Hindlimb muscle (tissue), 1 donor: Measurements from ENCODE around the gene TTC33. TPM values are rescaled to one million over a fixed set of nuclear protein-coding genes. Genes with fewer than 3 reads are reported as not detected.
A peak's percentile ranks its signal among the peaks of the same experiment; 100 is the strongest.
"Not testable (repeated sequence)": the region's sequence is repeated elsewhere in the genome, so short reads cannot be mapped to it uniquely, and the experiment has no call there.

Experiments used
- DNase-seq: peaks from one replicate; pipeline ENCODE4 v3.0.0-alpha.2; 2013
- polyA plus RNA-seq: library from polyadenylated mRNA; unstranded; fragments of 120-200 nt; gene quantifications from one replicate; pipeline ENCODE4 v1.2.1, GENCODE V29; 2013; ENCODE audit not compliant: insufficient read length

Gene TTC33
- polyA plus RNA-seq, 1 donor: 18.8 TPM

DNA sequence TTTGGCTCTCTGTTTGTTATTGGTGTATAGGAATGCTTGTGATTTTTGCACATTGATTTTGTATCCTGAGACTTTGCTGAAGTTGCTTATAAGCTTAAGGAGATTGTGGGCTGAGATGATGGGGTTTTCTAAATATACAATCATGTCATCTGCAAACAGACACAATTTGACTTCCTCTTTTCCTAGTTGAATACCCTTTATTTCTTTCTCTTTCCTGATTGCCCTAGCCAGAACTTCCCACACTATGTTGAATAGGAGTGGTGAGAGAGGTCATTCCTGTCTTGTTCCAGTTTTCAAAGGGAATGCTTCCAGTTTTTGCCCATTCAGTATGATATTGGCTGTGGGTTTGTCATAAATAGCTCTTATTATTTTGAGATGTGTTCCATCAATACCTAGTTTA lies 192.6 kb downstream of the TTC33 start:
- DNase-seq: not testable (repeated sequence)

DNA sequence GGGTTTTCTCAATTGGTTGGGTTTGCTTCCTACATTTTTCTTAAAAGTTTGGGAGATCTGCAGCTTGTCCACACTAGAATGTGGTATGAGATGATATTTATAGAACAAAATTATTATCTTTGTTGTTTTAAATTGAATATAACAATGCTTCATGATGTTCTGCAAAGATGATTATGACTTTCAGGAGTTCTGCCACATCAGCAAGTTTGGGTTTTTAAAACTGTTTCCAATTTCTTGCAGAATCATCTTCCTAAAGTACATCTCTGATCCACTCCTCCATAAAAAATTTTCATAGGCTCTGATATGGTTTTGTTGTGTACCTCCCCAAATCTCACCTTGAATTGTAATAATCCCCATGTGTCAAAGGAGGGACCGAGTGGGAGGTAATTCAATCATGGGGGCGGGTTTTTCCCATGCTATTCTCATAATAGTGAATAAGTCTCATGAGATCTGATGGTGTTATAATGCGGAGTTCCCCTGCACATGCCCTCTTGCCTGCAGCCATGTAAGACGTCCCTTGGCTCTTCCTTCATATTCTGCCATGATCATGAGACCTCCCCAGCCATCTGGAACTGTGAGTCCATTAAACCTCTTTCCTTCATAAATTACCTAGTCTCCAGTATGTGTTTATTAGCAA lies 195.2 kb downstream of the TTC33 start:
- DNase-seq: no peak

DNA sequence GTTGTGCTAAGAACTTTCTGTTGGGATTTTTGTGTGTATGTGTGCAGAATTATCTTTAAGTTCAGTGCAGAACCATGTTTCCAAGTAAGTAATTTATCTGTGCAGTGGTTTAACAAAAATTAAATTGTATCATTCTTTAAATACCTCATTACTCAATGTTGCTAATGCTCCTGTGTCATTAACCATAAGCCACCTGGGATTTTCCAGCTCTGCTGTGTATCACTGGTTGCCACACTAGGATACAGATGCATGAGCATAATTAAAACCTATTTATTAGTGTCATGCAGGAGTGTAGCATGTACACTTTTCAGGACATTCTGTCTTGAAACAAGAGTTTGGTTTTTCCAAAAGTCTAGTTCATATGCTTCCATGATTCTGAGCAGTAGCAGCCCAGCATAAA lies 196.5 kb downstream of the TTC33 start:
- DNase-seq: no peak

DNA sequence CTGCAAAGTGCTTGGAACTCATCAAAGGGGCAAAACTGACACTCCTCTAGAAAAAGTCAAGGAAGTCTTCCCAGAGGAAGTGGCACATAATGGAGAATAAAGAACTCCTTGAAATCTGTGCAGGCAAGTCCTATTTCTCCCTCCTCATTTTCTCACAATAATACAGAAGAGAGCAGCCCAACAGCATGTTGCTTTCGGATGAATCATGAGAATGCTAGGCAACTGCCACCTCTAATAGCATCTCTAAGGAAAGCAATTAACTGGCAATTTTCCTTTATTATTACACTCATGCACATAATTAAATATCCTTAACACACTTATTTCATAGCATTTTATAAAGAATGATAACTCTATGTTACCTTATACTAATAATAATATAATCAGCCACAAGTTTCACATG lies 198.3 kb downstream of the TTC33 start:
- DNase-seq: no peak

GRCh38 chr5:40556811-40557210 lies 198.9 kb downstream of the TTC33 start:
- DNase-seq: no peak

GRCh38 chr5:40555886-40556285 lies 199.9 kb downstream of the TTC33 start:
- DNase-seq: no peak

DNA sequence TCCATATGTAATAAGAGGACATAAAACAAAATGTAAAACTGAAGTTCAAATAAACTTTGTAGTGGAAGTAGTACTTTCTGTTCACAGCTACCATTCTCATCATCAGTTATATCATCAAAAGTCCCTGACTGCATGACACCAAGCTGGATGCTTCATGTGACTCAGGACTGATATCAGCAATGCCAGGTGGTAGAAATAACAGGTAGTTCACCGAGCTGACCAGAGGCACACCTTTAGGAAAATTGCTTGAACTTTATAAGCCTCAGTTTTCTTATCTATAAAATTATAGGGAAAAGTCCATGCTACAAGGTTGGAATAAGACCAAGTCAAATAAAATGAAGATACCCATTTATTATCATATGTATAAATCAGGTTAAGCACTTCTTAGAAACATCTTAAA lies 200.9 kb downstream of the TTC33 start:
- no peak for DNase-seq

GRCh38 chr5:40554054-40554453 lies 201.7 kb downstream of the TTC33 start:
- no peak for DNase-seq

GRCh38 chr5:40552981-40553380 lies 202.8 kb downstream of the TTC33 start:
- no peak for DNase-seq

DNA sequence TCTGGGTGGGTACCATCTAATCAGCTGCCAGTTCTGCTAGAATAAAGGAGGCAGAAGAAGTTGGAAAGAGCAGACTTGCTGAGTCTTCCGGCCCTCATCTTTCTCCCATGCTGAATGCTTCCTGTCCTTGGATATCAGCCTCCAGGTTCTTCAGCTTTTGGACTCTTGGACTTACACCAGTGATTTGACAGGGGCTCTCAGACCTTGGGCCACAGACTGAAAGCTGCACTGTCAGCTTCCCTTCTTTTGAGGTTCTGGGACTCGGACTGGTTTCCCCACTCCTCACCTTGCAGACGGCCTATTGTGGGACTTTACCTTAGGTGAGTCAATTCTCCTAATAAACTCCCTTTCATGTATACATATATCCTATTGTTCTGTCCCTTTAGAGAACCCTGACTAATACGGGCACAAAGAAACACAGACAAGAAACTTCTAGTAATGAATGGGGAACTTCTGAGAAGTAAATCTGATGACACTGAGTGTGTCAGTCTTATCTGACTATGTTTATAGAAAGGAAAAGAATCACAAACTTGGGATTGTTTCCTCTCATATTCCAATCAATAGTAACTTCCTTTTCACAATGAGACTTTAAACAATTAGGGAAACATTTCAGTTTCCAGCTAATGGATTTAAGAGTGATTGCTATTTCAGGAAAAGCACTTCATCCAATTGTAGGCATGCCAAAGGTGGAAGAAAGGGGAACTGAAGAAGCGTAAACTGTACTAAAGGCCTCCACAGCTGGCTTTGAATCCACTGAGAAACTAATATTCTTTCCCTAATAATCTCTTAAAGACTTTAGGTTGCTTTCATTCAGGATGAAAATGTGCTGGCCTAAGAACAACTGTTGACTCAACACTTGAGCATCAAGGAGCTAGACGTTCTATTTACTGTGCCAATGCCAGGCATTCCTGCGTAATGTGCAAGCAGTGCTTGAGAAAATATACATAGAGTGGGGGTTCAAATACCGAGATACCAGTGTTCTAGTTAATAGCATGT lies 204.0 kb downstream of the TTC33 start:
- DNase-seq: peak; percentile 12

GRCh38 chr5:40550481-40550880 lies 205.3 kb downstream of the TTC33 start:
- DNase-seq: no peak

DNA sequence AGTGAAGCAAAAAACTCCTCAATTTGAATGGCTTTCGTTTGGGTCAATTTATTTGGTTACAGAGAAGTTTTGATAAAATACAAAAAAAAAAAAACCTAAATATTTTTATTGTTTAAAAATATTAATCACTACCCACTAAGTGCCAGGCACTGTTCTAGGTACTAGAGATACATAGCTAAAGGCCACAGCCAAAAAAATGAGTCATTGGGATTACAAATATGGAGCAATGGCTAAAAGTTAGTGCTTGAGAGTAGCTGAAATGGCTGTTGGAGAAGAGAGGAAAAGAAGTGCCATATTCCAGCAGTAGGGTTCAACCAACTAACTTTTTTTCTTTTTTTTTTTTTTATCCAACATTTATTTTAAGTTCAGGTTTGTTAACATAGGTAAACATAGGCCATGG lies 206.1 kb downstream of the TTC33 start:
- DNase-seq: no peak

DNA sequence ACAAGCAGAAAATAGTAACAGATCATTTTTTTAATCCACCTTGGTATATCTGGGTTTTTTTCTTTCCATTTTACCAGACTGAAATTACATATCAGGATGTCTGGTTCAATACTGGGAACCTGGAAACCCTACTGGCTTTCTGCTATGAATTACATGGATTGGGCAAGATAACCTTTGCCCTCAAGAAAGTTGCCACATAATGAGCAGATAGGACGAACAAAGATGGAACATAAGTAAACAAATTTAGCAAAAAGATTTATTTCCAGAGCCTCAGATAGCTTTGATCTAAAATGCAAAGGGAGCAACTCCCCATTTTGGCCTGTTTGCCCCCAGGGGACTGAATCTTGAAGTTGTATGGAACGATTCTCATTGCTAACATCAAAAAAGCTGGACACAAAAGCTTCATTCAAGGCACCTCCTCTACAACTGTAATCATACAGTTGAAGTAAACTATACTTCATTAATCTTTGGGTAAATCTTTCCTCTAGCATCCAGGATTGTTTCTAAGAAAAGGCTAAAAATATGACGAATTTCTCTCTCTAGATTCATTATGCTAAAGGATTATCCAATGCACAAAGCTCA lies 207.7 kb downstream of the TTC33 start:
- DNase-seq: no peak

DNA sequence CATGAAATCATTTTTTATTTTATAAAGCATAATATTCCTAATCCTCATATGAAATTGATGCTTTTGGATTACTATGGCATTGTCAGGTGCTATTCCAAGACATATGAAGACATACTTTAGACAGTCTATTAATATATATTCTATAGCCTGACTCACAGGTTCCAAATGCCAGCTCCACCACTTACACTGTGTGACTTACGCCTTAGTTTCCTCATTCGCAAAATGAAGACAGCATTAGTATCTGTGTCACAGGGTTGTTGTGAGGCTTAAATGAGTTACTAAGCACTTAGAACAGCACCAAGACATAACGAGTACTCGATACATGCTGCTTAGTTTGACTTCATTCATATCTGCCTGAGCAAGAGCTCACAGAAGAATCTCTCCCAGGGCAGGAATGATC lies 208.2 kb downstream of the TTC33 start:
- no peak for DNase-seq

GRCh38 chr5:40540301-40540700 lies 215.5 kb downstream of the TTC33 start:
- no peak for DNase-seq

- DNase-seq: no peak
Measured at GRCh38 chr5:40524677-40525076, 231.1 kb downstream of the TTC33 start.

GRCh38 chr5:40521925-40522324 lies 233.8 kb downstream of the TTC33 start:
- no peak for DNase-seq

DNA sequence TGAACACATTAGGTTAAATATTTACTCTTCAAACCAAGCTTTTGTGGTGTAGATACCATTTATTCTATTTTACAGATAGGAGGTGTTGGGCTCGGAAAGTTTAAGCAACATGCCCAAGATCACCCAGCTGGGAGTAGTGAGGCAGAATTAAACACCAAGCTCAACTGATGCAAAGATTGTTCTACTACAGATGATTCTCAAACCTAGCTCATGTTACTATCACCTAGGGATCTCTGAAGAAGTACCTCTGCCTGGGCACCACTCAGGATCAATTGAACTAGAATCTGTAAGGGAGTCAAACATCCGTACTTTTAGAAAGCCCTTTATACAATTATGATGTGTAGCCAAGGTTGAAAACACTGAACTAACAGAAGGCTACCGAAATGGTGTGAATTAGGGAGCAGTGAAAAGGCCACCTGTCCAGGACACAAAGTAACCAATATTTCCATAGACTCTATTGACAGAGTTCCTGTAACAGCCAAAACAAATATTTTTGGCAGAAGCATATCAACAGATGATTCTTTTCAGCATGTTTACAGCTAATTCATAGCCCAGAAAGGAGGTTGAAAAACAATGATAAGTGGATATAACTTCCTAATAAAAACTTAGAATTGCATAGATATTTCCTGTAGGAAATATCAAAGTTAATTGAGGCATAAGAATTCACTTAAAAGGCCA lies 234.5 kb downstream of the TTC33 start:
- no peak for DNase-seq

DNA sequence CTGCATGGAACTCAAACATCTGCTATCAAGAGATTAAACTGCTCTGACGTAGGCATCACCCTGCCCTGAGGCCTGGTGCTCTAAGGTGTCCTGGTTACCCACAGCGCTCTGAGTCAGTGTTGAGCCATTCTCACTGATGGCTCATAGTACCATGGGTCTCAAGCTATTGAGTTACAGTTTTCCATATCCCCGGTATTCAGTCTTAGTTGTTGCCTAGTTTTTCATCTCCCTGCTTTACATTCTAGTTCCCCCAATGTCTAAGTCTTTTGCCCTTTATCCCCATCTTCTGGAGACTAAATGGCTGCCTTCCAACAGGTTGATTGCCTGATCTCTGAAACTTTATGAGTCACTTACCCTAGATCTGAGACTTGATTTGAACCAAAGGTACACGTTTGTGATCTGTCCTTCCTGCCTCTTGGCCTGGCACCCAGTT lies 237.3 kb downstream of the TTC33 start:
- no peak for DNase-seq

DNA sequence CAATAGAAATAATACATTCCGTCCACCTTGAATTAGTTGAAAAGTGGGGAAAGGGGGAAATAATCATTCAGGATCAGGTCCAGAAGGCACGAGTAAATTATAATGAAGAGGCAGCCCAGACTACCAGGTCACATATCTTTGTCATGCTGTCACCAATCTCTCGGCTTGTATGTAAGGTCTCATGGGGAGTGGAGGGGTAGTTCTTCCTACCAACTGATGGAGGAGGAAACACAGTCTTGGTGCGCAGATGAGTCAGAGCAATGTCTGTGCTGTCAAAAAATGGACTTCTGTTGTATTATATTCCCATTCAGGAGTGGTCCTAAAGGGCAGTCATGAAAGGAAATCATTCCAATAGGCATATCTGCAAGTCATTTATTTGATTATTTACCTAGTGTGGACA lies 240.3 kb downstream of the TTC33 start:
- no peak for DNase-seq

- no peak for DNase-seq
Measured at GRCh38 chr5:40514976-40515375, 240.8 kb downstream of the TTC33 start.

- DNase-seq: no peak
Measured at GRCh38 chr5:40511801-40512200, 244.0 kb downstream of the TTC33 start.

- no peak for DNase-seq
Measured at GRCh38 chr5:40507095-40507494, 248.7 kb downstream of the TTC33 start.
